Brain microvascular endothelial cell (primary cell): ENCODE data around the gene XAGE1B.
"Not testable (repeated sequence)": the region's sequence is repeated elsewhere in the genome, so short reads cannot be mapped to it uniquely, and the experiment has no call there.

ENCODE experiments used
- DNase-seq: peaks from one replicate; pipeline ENCODE4 v3.0.0-alpha.2; 2020
- H3K27ac ChIP-seq: fragments of 250-450 bp; sonication (Bioruptor Pico); 2 replicates; pipeline ENCODE4 v1.5.1; 2020; ENCODE audit warnings: mild to moderate bottlenecking, moderate library complexity
- H3K27me3 ChIP-seq: fragments of 250-450 bp; sonication (Bioruptor Pico); replicated peaks from 2 replicates; pipeline ENCODE4 v1.5.1; 2020; ENCODE audit warnings: mild to moderate bottlenecking
- H3K36me3 ChIP-seq: fragments of 250-450 bp; sonication (Bioruptor Pico); replicated peaks from 2 replicates; pipeline ENCODE4 v1.5.1; 2020; ENCODE audit warnings: mild to moderate bottlenecking
- H3K4me3 ChIP-seq: 2 replicates; pipeline ENCODE4 v1.5.1; 2011; ENCODE audit warnings: low read depth, mild to moderate bottlenecking, control low read depth, low read length, moderate library complexity
- in situ Hi-C: cut with HindIII; loops from 2 replicates; pipeline ENCODE4 v1.10.0; 2017; ENCODE audit warnings: low sequenced_read_pairs, low pct_ligation_motif_present

The XAGE1B gene

GRCh38 chrX:52471301-52471700, 45.6 kb downstream of the XAGE1B start:
- in situ Hi-C loops, H3K4me3 ChIP-seq, H3K27me3 ChIP-seq, DNase-seq, H3K36me3 ChIP-seq, H3K27ac ChIP-seq: not testable (repeated sequence)
